ENCODE results near the gene RING1.

RING1 gene

DNA sequence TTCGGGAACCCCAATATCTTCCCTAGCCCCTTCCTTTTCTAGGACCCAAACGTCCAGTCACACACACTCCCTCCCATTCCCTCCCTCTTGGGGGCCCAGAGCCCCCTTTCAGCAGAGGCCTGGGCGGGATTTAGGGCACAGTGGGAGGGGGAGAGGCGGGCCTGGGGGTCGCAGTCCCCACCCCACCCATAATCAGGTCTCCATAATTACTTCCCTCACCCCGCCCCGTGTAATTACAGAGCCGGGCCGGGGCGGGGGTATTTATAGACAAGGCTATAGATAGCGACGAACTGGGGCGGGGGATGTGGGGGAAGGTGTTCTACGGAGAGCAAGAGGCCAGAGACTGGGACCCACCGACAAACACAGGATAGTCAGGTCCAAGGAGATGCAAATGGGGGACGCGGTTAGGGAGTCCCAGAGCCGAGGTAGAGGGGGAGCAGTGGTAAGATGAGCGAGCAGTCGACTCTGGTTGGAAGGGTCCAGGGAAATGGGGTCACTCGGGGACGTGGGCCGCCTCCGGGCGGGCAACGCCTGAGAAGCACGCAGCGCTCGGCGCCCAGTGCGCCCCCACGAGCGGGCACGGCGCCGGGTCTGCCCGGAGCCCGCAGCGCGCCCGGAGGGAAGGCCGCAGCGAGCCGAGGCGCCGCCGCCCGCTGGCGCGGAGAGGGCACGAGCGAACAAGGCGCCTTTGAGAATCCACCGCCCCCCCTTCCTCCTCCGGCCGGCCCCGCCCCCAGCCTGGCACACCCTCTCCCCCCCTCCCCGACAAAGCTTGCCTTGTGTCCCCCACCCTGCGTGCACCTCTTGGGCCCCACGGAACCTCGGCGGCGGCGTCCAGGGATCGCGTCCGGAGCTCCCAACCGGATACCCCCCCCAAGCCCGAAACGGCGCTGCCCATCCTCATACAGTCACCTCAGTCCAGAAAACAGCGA, 15.4 kb upstream of the RING1 start:
- no peak for TF ChIP-seq POLR2A (IDR thresholded peaks at IDR 0.05; ENCODE audit: low read depth, low read length)
- no peak for DNase-seq (ENCODE audit: insufficient read length, low spot score)

DNA sequence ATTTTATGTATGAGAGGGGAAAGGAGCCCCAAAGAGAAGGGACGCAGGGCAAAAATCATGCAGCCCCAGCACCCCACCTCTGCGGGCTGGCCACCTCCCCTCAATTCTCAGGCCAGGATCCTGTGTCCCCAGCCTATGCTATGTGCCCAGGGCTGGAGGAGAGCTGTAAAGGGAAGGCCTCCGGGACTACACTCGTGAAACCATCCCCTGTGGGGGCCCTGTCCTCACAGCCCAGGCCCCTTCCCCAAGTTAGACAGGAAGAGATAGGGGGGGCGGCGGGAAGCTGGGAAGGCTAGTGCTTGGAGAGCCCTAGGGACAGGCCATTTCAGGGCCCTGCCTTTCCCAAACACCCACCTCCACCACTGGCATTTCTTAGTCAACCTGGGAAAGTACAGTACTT, 14.7 kb upstream of the RING1 start:
- no peak for TF ChIP-seq POLR2A (IDR thresholded peaks at IDR 0.05; ENCODE audit: low read depth, low read length)
- DNase-seq (ENCODE audit: insufficient read length, low spot score) (no peak), FAIRE-seq (no peak)

More for the DNA sequence above, 15.4 kb upstream of the RING1 start:
- FAIRE-seq: no peak

DNA sequence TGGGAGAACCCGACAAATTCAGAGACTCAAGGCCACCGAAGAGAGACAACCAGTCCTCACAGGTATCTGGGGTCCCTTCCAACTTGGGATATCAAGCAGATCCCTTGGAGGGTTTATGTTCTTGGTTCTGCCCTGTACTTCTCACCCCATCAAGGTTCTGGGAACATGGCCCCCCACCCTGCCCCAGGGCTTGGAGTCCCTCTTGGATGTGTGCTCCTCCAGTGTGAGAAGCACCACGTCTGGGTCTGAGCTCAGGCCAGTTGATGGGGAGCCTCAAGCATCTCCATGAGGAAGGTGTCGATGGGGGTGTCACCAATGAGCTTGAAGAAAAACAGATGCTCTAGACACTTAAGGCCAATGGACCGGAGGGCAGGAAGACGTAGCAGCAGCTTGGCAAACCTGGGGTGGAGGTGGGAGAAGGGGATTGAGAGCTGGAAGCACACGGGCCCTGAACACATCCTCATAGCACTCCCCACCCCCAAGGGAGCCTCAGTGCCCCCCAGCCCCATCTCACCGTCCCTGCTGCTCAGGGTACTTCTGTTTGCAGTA, 13.8 kb upstream of the RING1 start:
- FAIRE-seq: no peak
- no peak for TF ChIP-seq POLR2A (IDR thresholded peaks at IDR 0.05; ENCODE audit: low read depth, low read length)
- no peak for DNase-seq (ENCODE audit: insufficient read length, low spot score)

DNA sequence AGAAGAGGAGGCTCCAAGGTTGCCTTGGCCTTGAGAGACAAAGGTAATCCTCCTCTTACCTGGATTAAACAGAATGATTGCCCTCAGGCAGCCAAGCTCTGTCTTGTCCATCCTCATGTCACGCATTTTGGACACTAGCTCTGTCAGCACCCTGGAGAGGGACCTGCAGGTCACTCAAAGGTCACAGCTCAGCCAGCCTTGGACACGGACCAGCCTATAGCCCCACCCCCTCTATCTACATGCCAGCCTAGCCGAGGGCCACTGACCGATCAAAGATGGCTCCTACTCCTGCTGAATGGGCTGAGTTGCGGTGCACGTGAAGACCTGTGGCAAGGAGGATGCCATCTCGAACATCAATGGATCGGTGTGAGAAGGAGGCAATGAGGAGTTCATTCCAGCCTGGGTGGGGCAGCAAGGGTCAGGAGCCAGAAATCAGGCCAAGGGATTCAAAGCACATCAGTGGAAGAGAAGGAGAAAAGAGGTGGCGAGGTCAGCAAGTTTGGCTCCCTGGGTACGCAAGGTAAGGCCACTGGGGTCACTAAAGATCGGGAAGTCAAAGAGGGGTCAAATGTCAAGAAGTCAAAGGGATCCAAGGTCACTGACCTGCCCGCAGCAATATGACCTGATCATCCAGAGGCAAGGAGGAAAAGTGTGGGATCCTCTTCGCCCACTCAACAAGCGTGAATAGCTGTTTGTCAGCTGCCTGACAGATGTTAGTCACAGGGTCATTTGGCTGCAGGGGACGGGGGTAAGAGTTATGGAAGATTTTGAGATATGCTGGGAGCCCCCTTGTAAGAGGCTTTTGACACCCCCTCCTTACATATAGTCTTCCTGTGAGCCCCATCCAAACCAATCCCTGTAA, 12.8 kb upstream of the RING1 start:
- FAIRE-seq: no peak
- no peak for DNase-seq (ENCODE audit: insufficient read length, low spot score)
- no peak for TF ChIP-seq POLR2A (IDR thresholded peaks at IDR 0.05; ENCODE audit: low read depth, low read length)

DNA sequence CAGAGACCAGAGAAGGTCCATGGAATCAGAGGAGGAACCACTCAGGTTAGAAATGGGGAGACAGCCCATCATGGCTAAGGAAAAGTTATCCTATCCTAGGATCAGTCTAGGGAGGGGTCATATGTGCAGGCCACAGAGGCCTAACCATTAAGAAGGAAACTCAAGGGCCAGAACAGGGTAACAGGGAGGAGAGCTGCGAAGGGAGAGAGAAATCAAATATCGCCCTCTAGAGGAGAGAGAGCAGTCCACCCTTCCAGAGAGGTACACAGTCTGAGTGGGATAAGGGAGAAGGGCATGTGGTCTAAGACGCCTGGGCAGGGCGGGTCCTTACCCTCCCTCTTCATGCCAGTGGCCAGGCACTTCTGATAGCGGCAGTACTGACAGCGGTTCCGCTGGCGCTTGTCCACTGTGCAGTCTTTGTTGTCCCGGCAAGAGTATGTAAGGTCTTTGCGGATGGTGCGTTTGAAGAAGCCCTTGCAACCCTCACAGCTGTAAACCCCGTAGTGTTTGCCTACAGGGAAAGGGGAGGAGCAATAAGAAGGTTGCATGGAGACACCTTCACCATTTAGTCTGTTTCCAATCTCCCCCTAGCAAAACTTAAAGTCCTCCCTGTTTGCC, 10.8 kb upstream of the RING1 start:
- DNase-seq (ENCODE audit: insufficient read length, low spot score): peak; percentile 81
- no peak for TF ChIP-seq POLR2A (IDR thresholded peaks at IDR 0.05; ENCODE audit: low read depth, low read length)
- no peak for FAIRE-seq

DNA sequence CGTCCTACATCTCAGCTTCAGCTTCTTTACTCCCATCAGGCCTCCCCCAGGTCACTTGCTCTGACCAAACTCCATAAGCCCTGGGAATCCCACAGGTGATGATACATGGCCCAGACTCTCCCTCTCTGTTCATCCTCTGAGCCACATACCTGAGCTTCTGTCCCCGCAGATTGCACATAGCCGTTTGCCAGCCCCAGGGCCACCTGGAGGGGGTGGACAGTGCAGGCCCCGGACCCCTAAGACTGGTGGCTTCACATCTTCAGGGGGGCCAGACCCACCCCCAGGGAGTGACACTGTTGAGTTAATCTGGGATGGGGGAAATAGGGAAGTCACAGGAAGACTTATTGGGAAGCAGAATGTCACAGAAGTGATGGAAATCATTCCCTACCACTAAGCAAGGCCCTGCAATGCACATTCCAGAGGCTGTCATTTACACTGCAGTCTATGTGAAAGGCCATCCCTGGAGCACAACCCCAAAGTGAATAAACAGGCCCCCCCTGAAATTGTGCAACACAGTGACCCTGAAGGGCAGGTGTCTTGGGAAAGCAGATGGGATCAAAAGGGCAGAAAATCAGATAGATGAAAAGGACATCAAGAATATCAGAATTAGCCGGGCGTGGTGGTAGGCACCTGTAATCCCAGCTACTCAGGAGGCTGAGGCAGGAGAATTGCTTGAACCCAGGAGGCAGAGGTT, 10.0 kb upstream of the RING1 start:
- DNase-seq (ENCODE audit: insufficient read length, low spot score): no peak
- no peak for FAIRE-seq
- TF ChIP-seq POLR2A (IDR thresholded peaks at IDR 0.05; ENCODE audit: low read depth, low read length): no peak

DNA sequence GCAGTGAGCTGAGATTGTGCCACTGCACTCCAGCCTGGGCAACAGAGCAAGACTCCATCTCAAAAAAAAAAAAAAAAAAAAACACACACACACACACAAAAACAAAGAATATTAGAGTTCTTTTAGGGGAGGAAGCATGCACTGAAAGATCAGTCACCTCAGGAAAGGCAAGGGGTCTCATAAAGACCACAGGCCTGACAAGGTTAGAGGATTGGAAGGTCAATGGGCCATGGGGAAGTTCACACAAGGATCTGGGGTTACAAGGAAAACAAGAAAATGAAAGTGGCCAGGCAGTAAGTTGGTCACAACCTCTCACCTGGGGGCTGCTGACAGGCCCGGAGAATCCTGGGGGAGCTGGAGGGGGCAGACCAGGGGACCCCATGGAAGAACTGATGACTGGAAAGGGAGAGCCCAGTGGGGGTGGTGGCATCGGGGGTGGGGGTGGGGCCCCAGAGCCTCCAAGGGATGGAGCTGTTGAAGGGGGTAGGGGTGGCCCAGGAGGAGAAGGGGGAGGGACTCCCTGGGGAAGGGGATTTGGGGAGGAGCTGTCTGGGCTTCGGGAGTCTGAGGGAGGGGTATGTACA, 9.4 kb upstream of the RING1 start:
- FAIRE-seq (no peak), DNase-seq (ENCODE audit: insufficient read length, low spot score) (no peak)
- no peak for TF ChIP-seq POLR2A (IDR thresholded peaks at IDR 0.05; ENCODE audit: low read depth, low read length)

DNA sequence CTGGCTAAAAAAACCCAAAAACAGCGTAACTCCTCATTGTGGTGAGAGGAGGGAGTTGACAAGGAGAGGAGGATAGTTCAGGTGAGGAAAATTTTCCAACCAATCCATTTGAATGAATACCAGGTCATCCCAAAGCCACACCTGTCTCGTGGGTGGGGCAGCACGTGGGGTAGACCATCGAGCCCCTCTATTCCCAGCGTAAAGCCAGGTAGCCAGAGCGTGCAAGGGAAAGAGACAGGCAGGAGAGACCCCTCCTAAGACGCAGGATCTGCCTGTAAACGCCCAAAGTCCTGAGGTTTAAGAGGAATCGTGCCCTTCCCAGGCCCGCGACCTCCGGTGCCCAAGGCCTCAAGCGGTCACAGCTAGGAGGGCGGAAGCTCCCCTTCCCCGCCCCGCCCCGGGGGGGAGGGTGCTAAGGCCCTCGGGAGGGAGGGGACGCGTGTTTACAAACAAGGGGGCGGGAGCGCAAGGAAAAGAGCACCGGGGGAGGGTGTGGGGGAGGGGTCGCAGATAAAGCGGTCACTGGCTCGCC, 8.5 kb upstream of the RING1 start:
- DNase-seq (ENCODE audit: insufficient read length, low spot score): peak; percentile 88
- TF ChIP-seq POLR2A (IDR thresholded peaks at IDR 0.05; ENCODE audit: low read depth, low read length): no peak
- no peak for FAIRE-seq

DNA sequence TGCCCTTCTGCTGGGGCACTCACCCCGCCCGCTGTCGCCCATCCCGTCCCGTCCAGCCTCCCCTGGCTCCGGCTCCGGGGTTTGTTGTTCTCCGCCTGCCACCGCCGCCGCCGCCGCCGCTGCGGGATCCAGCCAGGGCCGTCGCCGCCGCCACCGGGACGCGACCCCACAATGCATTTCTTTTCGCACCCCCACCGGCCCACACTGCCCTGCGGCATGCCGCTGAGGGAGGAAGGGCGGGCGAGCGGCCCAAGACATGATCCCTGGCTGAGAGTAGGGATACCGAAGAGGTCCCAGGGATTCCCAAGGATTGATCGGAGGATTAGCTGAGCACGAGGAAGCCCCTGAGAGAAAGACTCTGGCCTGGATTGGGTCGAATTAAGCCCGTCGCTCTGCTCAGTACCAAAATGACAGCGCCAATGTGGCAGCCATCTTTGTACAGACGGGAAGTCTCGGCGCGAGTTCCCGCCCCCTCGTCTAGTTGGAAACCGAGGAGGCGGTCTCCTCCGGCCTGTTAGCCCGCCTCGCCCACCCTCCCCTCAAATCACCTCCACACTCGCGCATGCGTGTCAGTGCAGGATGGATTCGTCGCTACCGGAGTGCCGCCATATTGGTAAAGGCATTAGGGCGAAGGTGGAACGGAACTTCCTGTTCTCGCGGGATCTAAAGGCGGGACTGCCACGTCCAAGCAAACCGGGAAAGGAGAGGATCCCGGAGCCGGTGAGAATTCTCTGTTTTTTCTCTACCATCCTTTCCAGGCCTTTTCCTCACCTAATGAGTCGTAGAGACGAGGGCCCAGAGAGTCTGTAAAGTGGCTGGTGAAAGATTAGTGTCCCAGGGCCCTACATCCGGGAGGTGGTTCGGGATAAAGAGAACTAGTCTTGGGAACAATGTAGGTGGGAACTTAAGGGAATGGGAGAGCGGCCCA, 7.8 kb upstream of the RING1 start, which contains the start of the genes RXRB and SLC39A7:
Gene RXRB, minus strand, starts transcription at position 447 of the 928 bp plus-strand sequence. Its CDS starts 189 bp downstream, at position 258.
Gene SLC39A7, plus strand, starts transcription at position 649 of the 928 bp plus-strand sequence. CDS start 379 bp downstream, outside the sequence.
- peak; percentile 98 for DNase-seq (ENCODE audit: insufficient read length, low spot score)
- peak; percentile 49 for TF ChIP-seq POLR2A (IDR thresholded peaks at IDR 0.05; ENCODE audit: low read depth, low read length)
- peak; percentile 23 for FAIRE-seq

DNA sequence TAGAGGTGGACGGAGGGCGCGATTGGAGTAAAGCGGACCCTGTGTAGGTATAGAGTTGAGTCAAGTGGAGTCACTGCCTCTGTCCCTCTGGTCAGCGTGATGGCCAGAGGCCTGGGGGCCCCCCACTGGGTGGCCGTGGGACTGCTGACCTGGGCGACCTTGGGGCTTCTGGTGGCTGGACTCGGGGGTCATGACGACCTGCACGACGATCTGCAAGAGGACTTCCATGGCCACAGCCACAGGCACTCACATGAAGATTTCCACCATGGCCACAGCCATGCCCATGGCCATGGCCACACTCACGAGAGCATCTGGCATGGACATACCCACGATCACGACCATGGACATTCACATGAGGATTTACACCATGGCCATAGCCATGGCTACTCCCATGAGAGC, 7.2 kb upstream of the RING1 start:
- TF ChIP-seq POLR2A (IDR thresholded peaks at IDR 0.05; ENCODE audit: low read depth, low read length): no peak
- no peak for DNase-seq (ENCODE audit: insufficient read length, low spot score)
- no peak for FAIRE-seq

DNA sequence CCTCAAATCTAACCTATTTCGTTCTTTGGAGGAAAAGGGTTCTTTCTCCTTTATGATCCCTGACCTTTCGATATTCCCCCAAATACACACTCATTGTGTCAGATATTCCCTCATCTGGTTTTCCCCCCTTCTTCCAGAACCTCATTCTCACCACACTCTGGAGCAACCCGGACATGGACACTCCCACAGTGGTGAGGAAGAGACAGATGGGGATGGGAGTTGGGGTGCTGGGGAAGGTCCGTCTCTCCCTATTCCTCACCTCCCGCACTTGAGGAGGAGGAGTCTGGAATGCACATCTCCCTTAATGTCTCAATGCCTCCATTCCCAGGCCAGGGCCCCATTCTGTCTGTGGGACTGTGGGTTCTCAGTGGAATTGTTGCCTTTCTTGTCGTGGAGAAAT, 6.4 kb upstream of the RING1 start:
- no peak for FAIRE-seq
- no peak for TF ChIP-seq POLR2A (IDR thresholded peaks at IDR 0.05; ENCODE audit: low read depth, low read length)
- no peak for DNase-seq (ENCODE audit: insufficient read length, low spot score)

Data from H54 (cell line).